GM18511 (cell line): ENCODE results near the gene JAKMIP3.
A peak's percentile ranks its signal among the peaks of the same experiment; 100 is the strongest.

ENCODE experiments used
- ATAC-seq: cut with Tn5 transposase; IDR thresholded peaks from one replicate; pipeline ENCODE4 v1.9.1; 2021; ENCODE audit warnings: mild to moderate bottlenecking, moderate library complexity; ENCODE audit not compliant: unreplicated experiment

JAKMIP3 gene

GRCh38 chr10:132043861-132044695 lies 21.7 kb upstream of the JAKMIP3 start:
- ATAC-seq = no peak

- ATAC-seq = no peak
These were observed 20.9 kb upstream of the JAKMIP3 start for GRCh38 chr10:132044803-132045202.

DNA sequence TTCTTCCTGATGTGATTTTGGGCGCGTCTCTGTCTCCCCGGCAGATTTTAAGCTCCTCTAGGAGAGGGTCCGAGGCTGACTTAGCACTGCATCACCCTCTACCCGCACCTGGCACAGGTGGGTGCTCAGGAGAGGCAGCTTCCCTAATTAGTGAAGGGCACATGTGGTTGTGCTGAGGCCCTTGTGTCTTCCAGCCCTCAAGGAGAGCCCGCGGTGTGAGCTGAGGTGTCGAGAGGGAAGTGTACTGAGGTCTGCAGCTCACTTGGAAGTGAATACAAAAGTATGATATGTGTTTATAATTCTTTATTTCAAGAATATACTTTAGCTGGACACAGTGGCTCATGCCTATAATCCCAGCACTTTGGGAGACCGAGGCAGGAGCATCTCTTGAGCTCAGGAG lies 20.4 kb upstream of the JAKMIP3 start:
- no peak for ATAC-seq

DNA sequence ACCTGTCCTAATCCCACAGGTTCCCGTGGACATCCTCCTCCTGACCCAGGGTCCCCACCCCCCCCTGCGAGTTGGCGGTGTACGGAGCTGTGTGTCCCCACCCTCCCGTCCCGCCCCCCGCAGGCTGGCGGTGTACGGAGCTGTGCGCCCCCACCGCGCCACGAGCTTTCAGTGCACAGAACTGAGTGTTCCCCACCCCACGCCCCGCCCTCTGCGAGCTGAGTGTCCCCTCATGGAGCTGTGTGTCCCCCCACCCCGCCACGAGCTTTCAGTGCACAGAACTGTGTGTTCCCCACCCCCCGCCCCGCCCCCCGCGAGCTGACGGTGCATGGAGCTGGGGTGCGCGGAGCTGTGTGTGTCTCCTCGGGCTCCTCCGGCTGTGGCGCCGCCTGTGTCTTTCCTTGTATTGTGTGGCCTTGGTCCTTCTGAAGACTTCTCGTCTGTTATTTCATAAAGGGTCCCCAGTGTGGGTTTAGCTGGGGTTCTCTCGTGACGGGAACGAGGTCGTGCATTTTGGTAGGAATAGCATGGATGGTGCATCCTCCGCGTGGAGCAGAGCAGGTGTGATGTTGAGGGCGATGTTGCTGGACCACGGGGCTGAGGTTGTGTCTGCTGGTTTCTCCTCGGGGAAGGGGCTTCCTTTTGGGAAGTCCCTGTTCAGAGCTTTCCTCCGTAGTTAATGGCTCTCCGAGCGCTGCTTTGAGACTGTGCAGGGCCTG lies 18.0 kb upstream of the JAKMIP3 start:
- ATAC-seq = no peak

- no peak for ATAC-seq
These were observed 17.5 kb upstream of the JAKMIP3 start for GRCh38 chr10:132048294-132048667.

DNA sequence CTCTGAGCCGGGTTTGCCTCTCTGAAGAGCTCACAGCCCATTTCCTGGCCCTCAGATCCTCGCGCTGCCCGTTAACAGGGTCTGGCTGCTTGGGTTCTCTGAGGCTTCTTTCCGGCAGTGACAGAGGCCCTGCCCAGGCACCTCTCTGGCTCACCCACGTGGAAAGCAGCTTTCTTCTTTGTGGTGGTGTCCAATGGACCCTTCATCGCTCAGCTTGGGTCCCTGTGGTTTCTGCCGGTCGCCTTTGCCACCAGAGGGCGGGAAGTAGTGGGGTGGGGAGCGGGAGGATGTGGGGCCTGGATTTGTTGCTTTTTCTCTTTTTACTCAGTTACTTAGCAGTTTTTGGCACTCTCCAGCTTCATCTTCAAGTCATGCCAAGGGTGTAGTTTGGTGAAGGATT lies 15.6 kb upstream of the JAKMIP3 start:
- ATAC-seq = no peak

DNA sequence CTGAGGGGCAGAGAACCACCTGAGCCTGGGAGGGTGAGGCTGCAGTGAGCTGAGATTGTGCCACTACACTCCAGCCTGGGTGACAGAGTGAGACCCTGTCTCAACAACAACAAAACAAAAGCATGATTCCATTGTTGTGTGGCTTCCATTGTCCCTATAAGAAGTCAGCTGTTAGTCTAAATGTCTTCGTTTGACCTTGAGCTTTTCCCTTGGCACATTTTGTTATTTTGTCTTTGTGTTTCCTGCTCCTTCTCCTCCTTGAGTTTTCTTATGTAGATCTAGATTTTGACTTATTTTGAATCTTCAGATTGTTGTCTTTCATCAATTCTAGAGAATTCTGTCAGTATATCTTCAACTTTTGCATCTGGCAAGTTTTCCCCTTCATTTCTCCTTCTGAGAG lies 13.6 kb upstream of the JAKMIP3 start:
- ATAC-seq = no peak

GRCh38 chr10:132054564-132054963 lies 11.2 kb upstream of the JAKMIP3 start:
- ATAC-seq = no peak

DNA sequence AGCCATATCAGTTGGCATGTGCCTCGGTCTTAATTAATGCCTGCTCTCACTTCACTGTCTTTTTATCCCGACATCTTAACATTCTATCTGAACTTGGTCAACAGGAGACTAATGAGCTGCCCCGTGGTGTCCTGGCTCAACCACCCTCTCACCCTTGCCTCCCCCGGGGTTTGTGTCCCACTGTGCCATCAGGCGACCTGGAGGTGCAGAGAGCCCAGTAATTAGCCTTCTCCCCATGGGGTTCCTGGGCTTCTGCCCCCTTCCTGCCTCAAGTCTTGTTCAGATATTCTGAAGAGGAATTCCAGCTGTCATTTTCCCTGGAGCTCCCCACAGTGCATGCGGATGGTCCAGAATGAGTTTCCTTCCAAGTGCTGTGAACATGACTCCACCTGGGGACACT lies 10.1 kb upstream of the JAKMIP3 start:
- no peak for ATAC-seq

DNA sequence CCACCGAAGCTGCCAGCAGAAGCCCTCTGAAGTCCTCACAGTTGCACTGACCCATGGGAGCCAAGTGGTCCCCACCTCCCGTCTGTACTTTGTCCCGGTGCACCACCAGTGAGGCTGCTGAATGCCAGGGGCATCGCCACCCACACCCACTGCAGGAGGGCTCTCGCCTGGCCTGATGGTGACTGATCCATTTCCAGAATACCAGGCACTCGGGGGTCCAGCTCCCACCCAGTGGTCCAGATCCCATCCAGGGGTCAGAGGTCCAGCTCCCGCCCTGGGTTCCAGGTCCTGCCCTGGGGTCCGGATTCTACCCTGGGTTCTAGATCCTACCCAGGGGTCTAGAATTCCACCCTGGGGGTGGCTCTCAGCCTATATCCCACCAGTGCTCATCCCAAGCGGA lies 9.1 kb upstream of the JAKMIP3 start:
- no peak for ATAC-seq

DNA sequence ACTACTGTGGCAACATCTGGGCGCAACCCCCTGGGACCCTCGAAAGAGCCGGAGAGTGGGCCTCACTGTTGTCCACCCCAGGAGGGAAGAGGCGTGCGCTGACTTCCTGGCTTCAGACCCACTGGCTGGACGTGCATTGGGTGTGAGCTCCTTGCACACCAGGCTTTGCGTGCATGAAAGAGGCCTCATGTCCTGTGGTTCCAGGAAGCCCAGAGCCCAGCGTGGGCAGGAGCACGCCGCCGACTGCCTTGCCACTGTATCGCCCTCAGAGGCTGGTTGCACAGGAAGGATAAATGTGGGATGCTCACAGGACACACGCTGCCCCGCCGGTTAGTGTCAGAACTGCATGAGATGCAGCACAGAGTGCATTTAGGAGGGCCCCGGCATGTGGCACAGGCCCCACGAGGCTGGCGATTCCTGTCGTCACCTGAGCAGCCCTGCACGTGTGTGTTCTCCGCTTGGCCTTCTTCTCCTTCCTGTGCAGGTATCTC lies 8.5 kb upstream of the JAKMIP3 start:
- ATAC-seq = no peak

- peak; percentile 81 for ATAC-seq
These were observed 7.5 kb upstream of the JAKMIP3 start for GRCh38 chr10:132058111-132058745.

DNA sequence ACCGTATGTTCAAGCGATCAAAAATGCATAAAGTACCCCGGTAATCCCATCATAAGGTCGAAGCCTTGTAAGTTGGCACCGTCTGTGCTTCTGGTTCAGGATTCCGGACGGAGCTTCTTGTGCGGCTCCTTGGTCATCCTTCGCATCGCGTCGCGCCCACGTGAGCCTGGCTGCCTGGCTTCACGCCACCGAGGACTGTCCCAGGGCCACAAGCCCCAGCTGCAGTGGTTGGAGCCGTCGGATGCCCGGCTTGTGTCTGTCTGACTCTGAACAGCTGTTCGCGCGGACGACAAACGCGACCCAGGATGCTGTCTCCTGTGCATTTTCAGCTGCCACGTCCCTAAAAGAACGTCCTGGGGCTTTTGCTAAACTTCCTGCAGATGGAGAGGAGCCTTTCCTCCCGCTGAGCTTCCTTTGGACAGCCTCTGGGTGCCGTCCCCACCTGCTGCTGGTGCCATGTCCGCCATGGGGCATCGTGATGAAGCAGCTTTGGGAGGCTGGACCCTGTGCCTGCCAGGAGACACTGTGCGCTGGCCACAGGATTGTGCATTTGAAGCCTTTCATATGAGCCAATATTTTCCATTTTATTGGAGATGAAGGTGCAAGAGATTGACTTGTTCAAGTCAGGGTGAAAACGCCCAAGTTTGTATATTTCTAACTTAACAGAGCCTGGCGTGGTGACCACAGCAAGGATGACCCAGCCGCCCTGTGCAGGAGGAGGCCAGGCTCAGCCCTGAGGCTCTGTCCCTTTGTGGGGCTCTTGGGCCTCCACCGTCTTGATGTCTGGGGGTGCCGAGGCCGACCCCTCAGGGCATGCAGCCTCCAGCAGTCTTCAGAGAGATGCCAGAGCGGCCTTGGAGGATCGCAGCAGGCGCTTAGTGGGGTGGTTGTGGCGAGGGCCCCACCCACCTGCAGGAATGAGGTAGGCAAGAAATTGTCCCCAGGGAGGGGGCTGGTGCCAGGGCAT lies 6.7 kb upstream of the JAKMIP3 start:
- ATAC-seq = no peak

DNA sequence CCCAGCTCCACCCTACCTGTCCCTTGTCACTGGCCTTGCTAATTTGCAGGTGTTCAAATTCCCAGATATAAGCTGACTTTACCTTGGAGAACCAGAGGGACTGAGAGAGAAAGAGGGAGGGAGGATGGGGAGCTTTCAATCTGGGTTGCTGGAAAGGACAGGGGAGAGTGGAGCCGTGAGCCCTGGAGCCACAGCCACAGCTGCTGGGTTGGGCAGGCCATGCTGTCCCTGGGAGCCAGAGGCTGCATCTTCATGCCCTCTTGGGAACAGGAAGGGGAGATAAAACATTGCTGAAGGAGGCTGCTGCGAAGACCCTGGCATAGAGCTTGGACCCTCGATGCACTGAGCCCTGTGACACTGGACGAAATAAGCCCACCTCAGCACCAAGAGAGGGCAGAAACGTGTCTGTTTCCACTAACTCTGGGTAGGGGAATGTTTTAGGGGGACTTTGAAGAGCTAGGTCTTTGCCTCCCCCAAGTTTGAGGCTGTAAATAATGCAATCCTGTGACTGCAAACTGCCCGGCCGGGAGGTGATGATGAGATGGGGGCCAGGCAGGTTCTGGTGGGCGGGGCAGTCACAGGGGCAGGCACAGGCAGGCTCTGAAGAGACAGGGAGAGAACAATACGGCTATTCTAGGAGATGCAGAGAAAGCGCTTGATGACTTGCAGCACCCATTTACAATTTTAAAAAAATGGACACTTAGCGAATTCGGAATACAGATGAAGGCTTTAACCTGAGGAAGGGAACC lies 5.8 kb upstream of the JAKMIP3 start:
- ATAC-seq = no peak

DNA sequence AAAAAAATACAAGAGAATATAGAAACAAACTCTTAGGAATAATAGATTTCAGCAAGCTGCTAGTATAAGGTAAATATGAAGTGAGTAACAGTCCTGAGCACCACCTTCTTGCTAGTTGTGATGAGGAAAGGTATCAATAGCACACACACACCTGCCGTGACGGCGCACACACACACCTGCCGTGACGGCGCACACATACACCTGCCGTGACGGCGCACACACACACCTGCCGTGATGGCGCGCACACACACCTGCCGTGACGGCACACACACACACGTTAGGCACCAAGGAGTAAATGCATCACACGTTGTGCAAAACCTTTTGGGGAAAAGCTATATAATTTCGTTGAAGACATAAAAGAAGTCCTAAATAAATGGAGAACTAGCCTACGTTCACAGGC lies 4.7 kb upstream of the JAKMIP3 start:
- ATAC-seq = no peak

DNA sequence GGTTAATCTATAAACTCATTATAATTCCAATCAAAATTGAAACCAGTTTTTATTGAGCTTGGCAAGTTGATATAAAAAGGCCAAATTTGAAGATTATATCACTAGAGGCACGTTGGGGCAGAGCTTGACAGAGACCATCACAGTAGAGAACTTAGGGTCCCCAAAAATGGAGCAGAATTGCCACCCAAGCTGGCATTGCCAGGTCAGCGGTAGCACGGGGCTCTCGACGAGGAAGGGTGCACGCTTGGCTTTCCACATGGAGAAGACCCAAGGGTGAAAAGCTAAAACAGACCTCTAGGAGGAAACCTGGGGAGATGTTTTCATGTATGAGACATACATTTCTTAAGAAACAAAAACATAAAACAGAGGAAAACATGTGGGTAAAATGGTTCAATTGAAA lies 4.3 kb upstream of the JAKMIP3 start:
- no peak for ATAC-seq

DNA sequence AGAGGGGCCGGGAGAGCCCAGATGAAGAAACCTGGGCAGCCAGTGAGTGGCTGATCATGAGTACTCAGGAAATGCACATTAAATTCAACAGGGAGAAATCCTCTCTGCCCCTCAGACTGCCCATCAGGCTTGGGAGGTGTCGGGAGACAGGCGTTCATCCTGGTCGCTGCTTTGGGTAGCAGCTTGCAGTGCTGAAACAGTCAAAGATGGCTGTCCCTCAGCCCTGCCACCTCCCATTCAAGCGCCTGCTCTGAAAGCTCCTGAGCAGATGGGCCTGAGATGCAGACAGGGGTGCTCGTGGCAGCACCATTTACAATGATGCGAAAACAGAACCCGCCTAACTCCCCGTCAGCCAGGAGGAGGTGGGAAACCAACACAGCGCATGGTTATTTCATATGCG lies 3.6 kb upstream of the JAKMIP3 start:
- ATAC-seq = no peak

DNA sequence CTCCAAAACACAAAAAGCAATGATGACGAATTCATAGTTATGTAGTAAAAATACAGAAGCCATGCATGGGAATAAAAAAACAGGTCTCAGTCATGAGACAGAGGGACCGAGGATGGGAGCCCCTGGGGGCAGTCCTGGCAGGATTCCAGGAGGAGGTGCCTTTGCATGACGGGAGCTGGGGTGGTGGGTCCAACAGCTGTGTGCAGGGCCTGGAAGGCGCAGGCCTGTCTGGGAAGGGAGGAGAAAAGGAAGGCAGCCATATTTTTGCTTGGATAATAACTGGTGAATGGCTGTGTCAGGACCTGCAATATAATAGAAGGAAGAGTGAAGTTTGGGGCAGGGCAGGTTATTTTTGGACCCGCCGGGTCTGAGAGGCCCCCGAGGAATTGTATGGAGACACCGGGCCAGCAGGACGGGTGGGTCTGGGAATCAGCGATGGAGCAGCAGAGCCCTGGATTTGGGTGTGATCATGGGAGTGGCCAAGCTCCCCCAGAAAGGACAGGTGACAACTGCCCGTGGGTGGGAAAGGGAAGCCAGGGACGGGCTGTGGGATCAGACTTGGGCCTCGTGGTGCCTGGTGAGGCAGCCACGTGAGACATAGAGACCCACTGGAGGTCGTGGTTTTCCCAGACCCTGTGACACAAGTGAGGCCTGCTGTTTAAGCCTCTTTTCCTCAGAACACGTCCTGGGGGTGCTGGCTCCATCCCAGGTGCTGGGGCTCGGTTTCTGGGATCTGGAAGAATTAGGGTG lies 2.9 kb upstream of the JAKMIP3 start:
- no peak for ATAC-seq

DNA sequence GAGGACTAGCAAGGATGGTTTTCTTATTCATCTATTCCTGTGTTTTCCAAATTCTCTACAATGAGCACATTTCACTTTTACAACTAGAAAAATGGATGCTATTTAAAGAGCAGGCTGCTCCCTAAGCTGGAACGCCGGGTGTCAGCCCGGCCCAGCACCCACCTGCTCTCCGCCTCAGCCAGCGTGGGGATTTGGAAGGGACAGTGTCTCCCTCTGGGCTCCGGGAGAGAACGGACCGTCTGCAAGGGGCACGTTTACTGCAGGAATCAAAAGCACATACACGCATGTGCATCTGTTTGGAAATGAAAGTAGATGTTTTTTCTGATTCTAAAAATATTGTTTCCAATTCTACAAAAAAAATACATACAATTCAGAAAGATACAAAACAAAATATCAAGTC lies 2.3 kb upstream of the JAKMIP3 start:
- ATAC-seq = no peak
